HUES6 (cell line): ENCODE measurements around the gene HOXB9.

Experiments used
- H3K27ac ChIP-seq: 2 replicates; pipeline ENCODE4 v1.7.0; 2013; ENCODE audit warnings: low read depth, mild to moderate bottlenecking, low read length, inconsistent platforms
- H3K27me3 ChIP-seq: 2 replicates; pipeline ENCODE4 v1.6.1; 2013; ENCODE audit warnings: low read length; ENCODE audit not compliant: control insufficient read depth, insufficient read depth
- H3K36me3 ChIP-seq: 2 replicates; pipeline ENCODE4 v1.6.1; 2013; ENCODE audit warnings: low read length; ENCODE audit not compliant: control insufficient read depth, insufficient read depth
- H3K4me1 ChIP-seq: 2 replicates; pipeline ENCODE4 v1.6.1; 2013; ENCODE audit warnings: low read length; ENCODE audit not compliant: control insufficient read depth, insufficient read depth
- H3K4me3 ChIP-seq: 2 replicates; pipeline ENCODE4 v1.5.1; 2013; ENCODE audit warnings: low read depth, low read length
- H3K9ac ChIP-seq: one replicate; pipeline ENCODE4 v1.6.1; 2013; ENCODE audit warnings: mild to moderate bottlenecking, low read length
- H3K9me3 ChIP-seq: 2 replicates; pipeline ENCODE4 v1.6.1; 2013; ENCODE audit warnings: low read depth, low read length; ENCODE audit not compliant: control insufficient read depth, insufficient read depth

HOXB9 gene

GRCh38 chr17:48592577-48592976 lies 33.6 kb downstream of the HOXB9 start:
- Histone ChIP-seq H3K9me3 (no peaks in the 10 kb centered on the region), H3K27ac (no peak overlapping the region; the same call in 1 of the 2 replicates), H3K4me1 (peaks cover 36% of the 10 kb centered on the region), H3K27me3 (peaks cover 100% of the 10 kb centered on the region), H3K4me3 (peak overlapping the region; percentile 57; the same call in 1 of the 2 replicates), H3K36me3 (no peaks in the 10 kb centered on the region; the same call in 1 of the 2 replicates), H3K9ac (peak overlapping the region; percentile 87)

- peak overlapping the region; percentile 87 for H3K9ac ChIP-seq
- peaks cover 100% of the 10 kb centered on the region for H3K27me3 ChIP-seq
- H3K4me1 ChIP-seq = peaks cover 32% of the 10 kb centered on the region; the same call in 1 of the 2 replicates
- no peak overlapping the region for H3K27ac ChIP-seq
- no peaks in the 10 kb centered on the region; the same call in 1 of the 2 replicates for H3K36me3 ChIP-seq
- H3K4me3 ChIP-seq = peak overlapping the region; percentile 57; the same call in 1 of the 2 replicates
- H3K9me3 ChIP-seq = no peaks in the 10 kb centered on the region
Measured at GRCh38 chr17:48592057-48592514, 34.1 kb downstream of the HOXB9 start.

- Histone ChIP-seq H3K27ac (no peak overlapping the region; the same call in 1 of the 2 replicates), H3K4me3 (peak overlapping the region; percentile 57; the same call in 1 of the 2 replicates), H3K9ac (peak overlapping the region; percentile 87), H3K27me3 (peaks cover 100% of the 10 kb centered on the region), H3K4me1 (peaks cover 26% of the 10 kb centered on the region), H3K36me3 (no peaks in the 10 kb centered on the region; the same call in 1 of the 2 replicates), H3K9me3 (no peaks in the 10 kb centered on the region)
Measured at GRCh38 chr17:48591255-48592056, 34.7 kb downstream of the HOXB9 start.

- Histone ChIP-seq H3K9ac (peak overlapping the region; percentile 87), H3K27me3 (peaks cover 100% of the 10 kb centered on the region), H3K4me3 (peak overlapping the region; percentile 57; the same call in 1 of the 2 replicates), H3K4me1 (peaks cover 21% of the 10 kb centered on the region), H3K27ac (no peak overlapping the region; the same call in 1 of the 2 replicates), H3K9me3 (no peaks in the 10 kb centered on the region), H3K36me3 (no peaks in the 10 kb centered on the region; the same call in 1 of the 2 replicates)
Measured at GRCh38 chr17:48590607-48591161, 35.5 kb downstream of the HOXB9 start.

- H3K27me3 ChIP-seq = peaks cover 100% of the 10 kb centered on the region
- H3K27ac ChIP-seq = peak within 1 kb of the TSS; percentile 7; the same call in 1 of the 2 replicates
- H3K36me3 ChIP-seq = no peaks in the 10 kb centered on the region; the same call in 1 of the 2 replicates
- peaks cover 21% of the 10 kb centered on the region for H3K4me1 ChIP-seq
- H3K4me3 ChIP-seq = peak within 1 kb of the TSS; percentile 57
- H3K9ac ChIP-seq = peak within 1 kb of the TSS; percentile 87
- no peaks in the 10 kb centered on the region for H3K9me3 ChIP-seq
Measured at GRCh38 chr17:48589831-48590606, 36.1 kb downstream of the HOXB9 start, which contains the start of gene HOXB3. TSS of gene HOXB3 (minus strand) at chr17:48590241. CDS start at chr17:48552474, 37,767 bp downstream.

GRCh38 chr17:48589060-48589830 lies 36.9 kb downstream of the HOXB9 start:
- Histone ChIP-seq H3K9me3 (no peaks in the 10 kb centered on the region), H3K27me3 (peaks cover 100% of the 10 kb centered on the region), H3K36me3 (no peaks in the 10 kb centered on the region; the same call in 1 of the 2 replicates), H3K4me1 (peaks cover 16% of the 10 kb centered on the region), H3K4me3 (peak overlapping the region; percentile 57), H3K9ac (peak overlapping the region; percentile 83), H3K27ac (peak overlapping the region; percentile 7; the same call in 1 of the 2 replicates)

GRCh38 chr17:48588528-48588927 lies 37.6 kb downstream of the HOXB9 start:
- no peak overlapping the region; the same call in 1 of the 2 replicates for H3K27ac ChIP-seq
- peaks cover 100% of the 10 kb centered on the region for H3K27me3 ChIP-seq
- H3K9ac ChIP-seq = peak overlapping the region; percentile 83
- peak overlapping the region; percentile 57; the same call in 1 of the 2 replicates for H3K4me3 ChIP-seq
- H3K36me3 ChIP-seq = no peaks in the 10 kb centered on the region; the same call in 1 of the 2 replicates
- peaks cover 13% of the 10 kb centered on the region for H3K4me1 ChIP-seq
- no peaks in the 10 kb centered on the region for H3K9me3 ChIP-seq

GRCh38 chr17:48588074-48588415 lies 38.1 kb downstream of the HOXB9 start:
- peaks cover 13% of the 10 kb centered on the region for H3K4me1 ChIP-seq

GRCh38 chr17:48587276-48588073 lies 38.7 kb downstream of the HOXB9 start:
- peak overlapping the region; percentile 57; the same call in 1 of the 2 replicates for H3K4me3 ChIP-seq
- no peaks in the 10 kb centered on the region for H3K9me3 ChIP-seq
- no peak overlapping the region; the same call in 1 of the 2 replicates for H3K27ac ChIP-seq
- peak overlapping the region; percentile 83 for H3K9ac ChIP-seq
- no peaks in the 10 kb centered on the region; the same call in 1 of the 2 replicates for H3K36me3 ChIP-seq
- peaks cover 100% of the 10 kb centered on the region for H3K27me3 ChIP-seq
- H3K4me1 ChIP-seq = peaks cover 13% of the 10 kb centered on the region

More at GRCh38 chr17:48588074-48588415, 38.1 kb downstream of the HOXB9 start:
- Histone ChIP-seq H3K4me3 (peak overlapping the region; percentile 57; the same call in 1 of the 2 replicates), H3K36me3 (no peaks in the 10 kb centered on the region; the same call in 1 of the 2 replicates), H3K9me3 (no peaks in the 10 kb centered on the region), H3K27ac (no peak overlapping the region; the same call in 1 of the 2 replicates), H3K9ac (peak overlapping the region; percentile 83), H3K27me3 (peaks cover 100% of the 10 kb centered on the region)
